HG03139 (cell line): ENCODE measurements around the gene NEU3.

Experiments used
- ATAC-seq: cut with Tn5 transposase; IDR thresholded peaks from one replicate; pipeline ENCODE4 v1.9.1; 2021; ENCODE audit not compliant: unreplicated experiment

Gene NEU3

GRCh38 chr11:75059299-75059698 is 70.6 kb downstream of the NEU3 start:
- no peak for ATAC-seq

GRCh38 chr11:75063741-75064314 is 75.1 kb downstream of the NEU3 start:
- no peak for ATAC-seq

- no peak for ATAC-seq
Measured at GRCh38 chr11:75066061-75066460, 77.3 kb downstream of the NEU3 start.
